MCF 10A (cell line): ENCODE data around the gene SLC5A9. TPM values are rescaled to one million over a fixed set of nuclear protein-coding genes. Genes with fewer than 3 reads are reported as not detected.
"Not testable (repeated sequence)": the region's sequence is repeated elsewhere in the genome, so short reads cannot be mapped to it uniquely, and the experiment has no call there.

ENCODE experiments used
- BruUV-seq: library from RNA; stranded (reverse); fragments of 400-500 nt; replicated peaks from 2 replicates; lab custom pipeline; 2021; lab: Mats Ljungman, UMichigan
- CTCF ChIA-PET: fragments of 300-600 bp; sonication (Branson Sonifier 250); formaldehyde crosslinking; extraction: SDS; loops from one replicate; lab custom pipeline; 2021; ENCODE audit warnings: antibody characterized with exemption, inconsistent platforms; lab: Yijun Ruan, JAX
- POLR2A ChIA-PET: fragments of 300-600, 350-650 bp; sonication (Branson Sonifier 250); formaldehyde crosslinking; extraction: SDS; loops from one replicate; lab custom pipeline; 2020; ENCODE audit warnings: antibody characterized with exemption, inconsistent platforms; lab: Yijun Ruan, JAX
- DNase-seq: peaks from one replicate; pipeline ENCODE4 v3.0.0-alpha.2; 2018; ENCODE audit not compliant: unreplicated experiment
- H3K27ac Mint-ChIP-seq: one replicate; pipeline ENCODE4 v1.8.0; 2022; ENCODE audit warnings: mild to moderate bottlenecking, low read depth, mixed read lengths; ENCODE audit not compliant: unreplicated experiment
- H3K27me3 Mint-ChIP-seq: one replicate; pipeline ENCODE4 v1.8.0; 2022; ENCODE audit warnings: mixed read lengths; ENCODE audit not compliant: insufficient read depth, unreplicated experiment
- H3K36me3 Mint-ChIP-seq: one replicate; pipeline ENCODE4 v1.8.0; 2022; ENCODE audit warnings: mild to moderate bottlenecking, moderate library complexity, mixed read lengths; ENCODE audit not compliant: insufficient read depth, unreplicated experiment
- H3K4me1 Mint-ChIP-seq: one replicate; pipeline ENCODE4 v1.8.0; 2022; ENCODE audit warnings: mixed read lengths; ENCODE audit not compliant: insufficient read depth, unreplicated experiment
- H3K4me3 Mint-ChIP-seq: one replicate; pipeline ENCODE4 v1.8.0; 2022; ENCODE audit warnings: mild to moderate bottlenecking, moderate library complexity, mixed read lengths; ENCODE audit not compliant: unreplicated experiment
- H3K9me3 Mint-ChIP-seq: one replicate; pipeline ENCODE4 v1.8.0; 2022; ENCODE audit warnings: mixed read lengths; ENCODE audit not compliant: unreplicated experiment
- intact Hi-C: fragments of 100-400 bp; cut with micrococcal nuclease; formaldehyde crosslinking; loops from 2 replicates; pipeline ENCODE4 v1.14.1; 2022
- total RNA-seq: library from RNA; stranded (reverse); gene quantifications from 2 replicates; pipeline ENCODE4 v1.2.3, GENCODE V29; 2022
- TF ChIP-seq, protein P1 (sequence below): fragments of 200-600 bp; IDR thresholded peaks from one replicate; pipeline ENCODE4 v1.8.0; 2022; ENCODE audit warnings: antibody characterized with exemption, mild to moderate bottlenecking; ENCODE audit not compliant: unreplicated experiment

Gene SLC5A9
- total RNA-seq, 1 experiment from 2014 or later, result not detected

DNA sequence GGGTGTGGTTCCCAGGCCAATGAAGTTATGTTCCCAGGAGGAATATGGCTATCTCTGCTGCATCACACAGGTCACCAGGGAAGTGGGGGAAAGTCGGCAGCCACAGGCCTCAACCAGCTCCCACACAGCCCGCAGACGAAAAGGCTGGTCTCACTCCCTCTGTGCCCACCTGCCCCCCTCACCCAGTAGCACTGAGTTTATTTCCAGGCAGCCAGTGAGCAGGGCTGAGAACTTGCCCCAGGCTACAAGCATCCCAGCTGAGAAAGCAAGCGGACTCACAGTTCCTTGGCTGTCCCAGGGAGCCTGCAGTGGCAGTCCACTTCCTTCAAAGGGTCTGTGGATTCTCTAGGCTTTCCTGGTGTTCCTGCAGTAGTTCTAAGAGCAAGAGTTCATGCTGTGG is 68.9 kb downstream of the SLC5A9 start:
- CTCF ChIA-PET, result interaction anchor here (0.6 to 0.8 kb wide), 2 partner anchors 54 to 626 kb away, joined by 3 to 5 read pairs; no protein-coding TSS in a partner anchor
- H3K27ac Mint-ChIP-seq, result no peak overlapping the region
- DNase-seq, result no peak
- H3K4me1 Mint-ChIP-seq, result peaks cover 6% of the 10 kb centered on the region
- POLR2A ChIA-PET, result interaction anchor here (0.7 kb wide), 1 partner anchor 640 kb away, joined by 3 read pairs; no protein-coding TSS in a partner anchor
- no peaks in the 10 kb centered on the region for H3K27me3 Mint-ChIP-seq
- BruUV-seq, result no TSS peak
- intact Hi-C loops, result no loop called here
- TF ChIP-seq, protein P1, sequence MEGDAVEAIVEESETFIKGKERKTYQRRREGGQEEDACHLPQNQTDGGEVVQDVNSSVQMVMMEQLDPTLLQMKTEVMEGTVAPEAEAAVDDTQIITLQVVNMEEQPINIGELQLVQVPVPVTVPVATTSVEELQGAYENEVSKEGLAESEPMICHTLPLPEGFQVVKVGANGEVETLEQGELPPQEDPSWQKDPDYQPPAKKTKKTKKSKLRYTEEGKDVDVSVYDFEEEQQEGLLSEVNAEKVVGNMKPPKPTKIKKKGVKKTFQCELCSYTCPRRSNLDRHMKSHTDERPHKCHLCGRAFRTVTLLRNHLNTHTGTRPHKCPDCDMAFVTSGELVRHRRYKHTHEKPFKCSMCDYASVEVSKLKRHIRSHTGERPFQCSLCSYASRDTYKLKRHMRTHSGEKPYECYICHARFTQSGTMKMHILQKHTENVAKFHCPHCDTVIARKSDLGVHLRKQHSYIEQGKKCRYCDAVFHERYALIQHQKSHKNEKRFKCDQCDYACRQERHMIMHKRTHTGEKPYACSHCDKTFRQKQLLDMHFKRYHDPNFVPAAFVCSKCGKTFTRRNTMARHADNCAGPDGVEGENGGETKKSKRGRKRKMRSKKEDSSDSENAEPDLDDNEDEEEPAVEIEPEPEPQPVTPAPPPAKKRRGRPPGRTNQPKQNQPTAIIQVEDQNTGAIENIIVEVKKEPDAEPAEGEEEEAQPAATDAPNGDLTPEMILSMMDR, result no peak
- H3K9me3 Mint-ChIP-seq, result no peaks in the 10 kb centered on the region
- H3K36me3 Mint-ChIP-seq, result no peaks in the 10 kb centered on the region
- no peak overlapping the region for H3K4me3 Mint-ChIP-seq

DNA sequence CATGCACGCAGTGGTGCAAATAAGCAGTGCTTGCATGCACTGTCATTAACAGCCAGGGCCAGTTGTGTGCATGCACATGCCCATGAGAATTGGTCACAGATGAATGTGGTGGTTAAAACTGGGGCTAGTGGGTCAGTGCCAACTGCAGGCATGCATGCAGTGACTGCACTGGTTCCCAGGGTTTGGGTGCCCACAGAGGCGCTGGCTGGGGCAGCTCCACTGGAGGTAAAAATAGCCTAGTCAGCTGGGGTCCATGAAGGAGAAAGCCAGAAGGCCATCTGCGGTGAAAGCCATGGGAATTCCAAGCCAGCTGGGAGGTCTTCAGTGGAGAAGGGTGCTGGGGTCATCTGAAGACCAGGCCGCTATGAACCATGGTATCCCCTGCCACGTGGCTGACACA is 70.2 kb downstream of the SLC5A9 start:
- peaks cover 6% of the 10 kb centered on the region for H3K4me1 Mint-ChIP-seq
- POLR2A ChIA-PET, result no interaction called here
- TF ChIP-seq, protein P1, result no peak
- H3K4me3 Mint-ChIP-seq, result no peak overlapping the region
- no TSS peak for BruUV-seq
- H3K9me3 Mint-ChIP-seq, result no peaks in the 10 kb centered on the region
- H3K36me3 Mint-ChIP-seq, result no peaks in the 10 kb centered on the region
- no peak overlapping the region for H3K27ac Mint-ChIP-seq
- intact Hi-C loops, result no loop called here
- DNase-seq, result no peak
- H3K27me3 Mint-ChIP-seq, result no peaks in the 10 kb centered on the region
- CTCF ChIA-PET, result no interaction called here

DNA sequence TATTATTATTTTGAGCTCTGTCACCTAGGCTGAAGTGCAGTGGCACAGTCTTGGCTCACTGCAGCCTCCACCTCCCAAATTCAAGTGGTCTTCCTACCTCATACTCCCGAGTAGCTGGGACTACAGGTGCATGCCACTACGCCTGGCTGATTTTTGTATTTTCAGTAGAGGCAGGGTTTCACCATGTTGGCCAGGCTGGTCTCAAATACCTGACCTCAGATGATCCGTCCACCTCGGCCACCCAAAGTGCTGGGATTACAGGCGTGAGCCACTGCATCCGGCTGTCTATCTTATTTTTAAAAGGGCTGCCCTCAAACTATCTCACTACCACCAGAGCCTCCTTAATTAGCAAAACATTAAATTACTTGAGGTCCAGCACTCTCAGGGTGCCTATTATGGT is 71.6 kb downstream of the SLC5A9 start:
- DNase-seq, BruUV-seq: not testable (repeated sequence)
- POLR2A ChIA-PET, result interaction anchor here (0.6 to 0.8 kb wide), 3 partner anchors 178 to 1862 kb away, joined by 3 read pairs; partner anchors contain the start of gene SPATA6

DNA sequence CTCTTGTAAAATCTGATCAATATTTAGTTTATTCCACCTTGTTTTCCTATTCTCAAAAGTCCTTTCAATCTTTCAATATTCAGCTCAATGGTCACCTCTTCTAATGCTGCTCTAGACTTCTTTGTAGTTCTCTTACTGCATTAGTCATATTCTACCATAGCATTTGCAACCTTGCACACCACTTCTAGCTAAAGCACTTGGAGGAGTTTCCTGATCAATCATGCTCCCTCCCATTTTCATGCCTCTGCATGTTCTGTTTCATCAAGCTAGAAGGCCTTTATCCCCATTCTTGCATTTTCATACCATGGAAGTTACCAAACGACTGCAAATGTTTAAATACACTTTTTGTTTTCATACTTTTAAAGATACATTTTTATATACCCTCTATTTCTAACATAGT is 72.1 kb downstream of the SLC5A9 start:
- TF ChIP-seq, protein P1, result no peak
- Mint-ChIP-seq H3K27ac (peak overlapping the region; percentile 6), H3K27me3 (no peaks in the 10 kb centered on the region), H3K9me3 (no peaks in the 10 kb centered on the region), H3K4me3 (no peak overlapping the region), H3K4me1 (peaks cover 6% of the 10 kb centered on the region), H3K36me3 (no peaks in the 10 kb centered on the region)
- ChIA-PET POLR2A (interaction anchor here (0.7 to 0.9 kb wide), 3 partner anchors 43 to 307 kb away, joined by 3 read pairs; partner anchors contain the start of gene SPATA6), CTCF (interaction anchor here (0.6 to 0.7 kb wide), 2 partner anchors 58 to 225 kb away, joined by 3 to 4 read pairs; no protein-coding TSS in a partner anchor)
- BruUV-seq, result no TSS peak
- DNase-seq, result peak; percentile 8
- intact Hi-C loops, result no loop called here

More for the DNA sequence above, 71.6 kb downstream of the SLC5A9 start:
- H3K4me3 Mint-ChIP-seq, intact Hi-C loops, H3K9me3 Mint-ChIP-seq, H3K27me3 Mint-ChIP-seq, H3K4me1 Mint-ChIP-seq, H3K36me3 Mint-ChIP-seq: not testable (repeated sequence)
- CTCF ChIA-PET, result interaction anchor here (0.6 to 0.9 kb wide), 3 partner anchors 38 to 226 kb away, joined by 3 to 4 read pairs (median 3); no protein-coding TSS in a partner anchor
- peak overlapping the region; percentile 6 for H3K27ac Mint-ChIP-seq

Other genes starting within 250 kb of the SLC5A9 start
- gene TRABD2B, start 225.3 kb upstream of the SLC5A9 start, total RNA-seq, result 0.96 and 2.6 TPM in 2 replicates
- 4.2 and 6.9 TPM in 2 replicates for gene SPATA6, start 249.5 kb downstream of the SLC5A9 start, total RNA-seq